Measurements from ENCODE around the gene UTS2B. TPM values are rescaled to one million over a fixed set of nuclear protein-coding genes. Genes with fewer than 3 reads are reported as not detected.

UTS2B gene
- polyA plus RNA-seq, 1 experiment, result 1.2 TPM

GRCh38 chr3:191360620-191361019, 30.3 kb upstream of the UTS2B start:
- Histone ChIP-seq H3K27me3 (ENCODE audit: control insufficient read depth, insufficient read depth, low read length) (no peaks in the 10 kb centered on the region), H3K4me3 (ENCODE audit: low read depth, low read length) (no peak overlapping the region), H3K9me3 (ENCODE audit: control insufficient read depth, insufficient read depth, low read length) (no peaks in the 10 kb centered on the region), H3K27ac (ENCODE audit: low read depth, low read length) (no peak overlapping the region)
- ChIA-PET POLR2A (no interaction called here), CTCF (no interaction called here)
- DNase-seq (ENCODE audit: low read depth, low spot score), result no peak
- TF ChIP-seq CTCF (IDR thresholded peaks at IDR 0.05; ENCODE audit: low read depth, low read length), result no peak

- no peak overlapping the region for H3K4me3 ChIP-seq (ENCODE audit: low read depth, low read length)
- no peaks in the 10 kb centered on the region for H3K9me3 ChIP-seq (ENCODE audit: control insufficient read depth, insufficient read depth, low read length)
- no peak for TF ChIP-seq CTCF (IDR thresholded peaks at IDR 0.05; ENCODE audit: low read depth, low read length)
- no peak overlapping the region for H3K27ac ChIP-seq (ENCODE audit: low read depth, low read length)
- DNase-seq (ENCODE audit: low read depth, low spot score), result no peak
- CTCF ChIA-PET, result no interaction called here
- no peaks in the 10 kb centered on the region for H3K27me3 ChIP-seq (ENCODE audit: control insufficient read depth, insufficient read depth, low read length)
- POLR2A ChIA-PET, result no interaction called here
Observed at GRCh38 chr3:191358929-191359328, 28.6 kb upstream of the UTS2B start.

GRCh38 chr3:191357909-191358308, 27.6 kb upstream of the UTS2B start:
- H3K27ac ChIP-seq (ENCODE audit: low read depth, low read length), result no peak overlapping the region
- DNase-seq (ENCODE audit: low read depth, low spot score), result no peak
- H3K9me3 ChIP-seq (ENCODE audit: control insufficient read depth, insufficient read depth, low read length), result no peaks in the 10 kb centered on the region
- POLR2A ChIA-PET, result no interaction called here
- H3K4me3 ChIP-seq (ENCODE audit: low read depth, low read length), result no peak overlapping the region
- H3K27me3 ChIP-seq (ENCODE audit: control insufficient read depth, insufficient read depth, low read length), result no peaks in the 10 kb centered on the region
- TF ChIP-seq CTCF (IDR thresholded peaks at IDR 0.05; ENCODE audit: low read depth, low read length), result no peak
- CTCF ChIA-PET, result interaction anchor here (1.4 kb wide), 1 partner anchor 25 kb away, joined by 3 read pairs; no protein-coding TSS in a partner anchor

- H3K27ac ChIP-seq (ENCODE audit: low read depth, low read length), result no peak overlapping the region
- POLR2A ChIA-PET, result no interaction called here
- H3K9me3 ChIP-seq (ENCODE audit: control insufficient read depth, insufficient read depth, low read length), result no peaks in the 10 kb centered on the region
- DNase-seq (ENCODE audit: low read depth, low spot score), result no peak
- CTCF ChIA-PET, result no interaction called here
- no peak for TF ChIP-seq CTCF (IDR thresholded peaks at IDR 0.05; ENCODE audit: low read depth, low read length)
- H3K4me3 ChIP-seq (ENCODE audit: low read depth, low read length), result no peak overlapping the region
- no peaks in the 10 kb centered on the region for H3K27me3 ChIP-seq (ENCODE audit: control insufficient read depth, insufficient read depth, low read length)
Observed at GRCh38 chr3:191356631-191357439, 26.5 kb upstream of the UTS2B start.

- ChIA-PET CTCF (interaction anchor here (1.0 to 1.3 kb wide), 3 partner anchors 11 to 111 kb away, joined by 3 to 5 read pairs (median 3); no protein-coding TSS in a partner anchor), POLR2A (no interaction called here)
- Histone ChIP-seq H3K27me3 (ENCODE audit: control insufficient read depth, insufficient read depth, low read length) (no peaks in the 10 kb centered on the region), H3K27ac (ENCODE audit: low read depth, low read length) (no peak overlapping the region), H3K4me3 (ENCODE audit: low read depth, low read length) (no peak overlapping the region), H3K9me3 (ENCODE audit: control insufficient read depth, insufficient read depth, low read length) (no peaks in the 10 kb centered on the region)
- no peak for DNase-seq (ENCODE audit: low read depth, low spot score)
- TF ChIP-seq CTCF (IDR thresholded peaks at IDR 0.05; ENCODE audit: low read depth, low read length), result no peak
Observed at GRCh38 chr3:191355406-191355805, 25.1 kb upstream of the UTS2B start.
